ENCODE data around the gene FOCAD. TPM values are rescaled to one million over a fixed set of nuclear protein-coding genes. Genes with fewer than 3 reads are reported as not detected.

Gene FOCAD
- total and polyA plus RNA-seq, 10 of the 15 experiments (the other 5 are each of a cell fraction or from before 2014, with no cell fraction given) = 13.7 to 93.0 (median 41.8) TPM

DNA sequence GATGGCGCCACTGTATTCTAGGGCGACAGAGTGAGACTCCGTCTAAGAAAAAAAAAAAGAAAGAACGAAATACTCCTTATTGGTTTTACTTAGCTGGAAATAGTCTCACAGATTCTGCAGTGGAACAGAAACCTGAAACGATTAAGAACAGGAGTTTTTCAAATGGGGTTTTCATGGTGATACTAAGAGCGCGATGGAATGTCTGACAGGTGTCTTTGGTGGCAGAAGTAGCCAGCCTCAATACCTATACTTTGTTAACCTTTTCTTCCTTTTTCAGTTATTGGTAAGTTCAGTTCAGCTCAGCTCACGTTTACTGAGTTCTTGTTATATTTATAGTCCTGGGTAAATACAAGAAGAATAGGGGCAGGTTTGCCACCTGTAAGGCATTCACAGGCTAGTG, 123.9 kb downstream of the FOCAD start:
- no peaks in the 10 kb centered on the region for H3K36me3 ChIP-seq (ENCODE audit: control insufficient read depth in 2 of 2, insufficient read depth in 2 of 2, low read length in 1 of 2)
- in situ Hi-C loops (cut with MboI) = no loop called here

More for the DNA sequence above, 123.9 kb downstream of the FOCAD start:
- no peak for ATAC-seq
- no peaks in the 10 kb centered on the region for H3K27me3 ChIP-seq (replicated peaks in 1 of 2; ENCODE audit: control insufficient read depth in 2 of 2, insufficient read depth in 2 of 2, low read length in 1 of 2)
- ChIA-PET CTCF (interaction anchor here (0.9 to 1.5 kb wide), 2 partner anchors 77 to 180 kb away, joined by 3 to 5 read pairs; no protein-coding TSS in a partner anchor), SMC1A (ENCODE audit: uncharacterized antibody, unreplicated experiment) (interaction anchor here (0.7 to 1.6 kb wide), 7 partner anchors 8 to 120 kb away, joined by 3 to 4 read pairs (median 3); no protein-coding TSS in a partner anchor), RAD21 (ENCODE audit: unreplicated experiment) (interaction anchor here (1.3 kb wide), 1 partner anchor 184 kb away, joined by 3 read pairs; no protein-coding TSS in a partner anchor), POLR2A (interaction anchor here (0.5 kb wide), 1 partner anchor 14 kb away, joined by 8 read pairs; no protein-coding TSS in a partner anchor)
- H3K4me2 ChIP-seq (ENCODE audit: control insufficient read depth, insufficient read depth) = no peak overlapping the region
- FAIRE-seq = no peak
- no peaks in the 10 kb centered on the region for H4K20me1 ChIP-seq (ENCODE audit: control insufficient read depth, insufficient read depth)
- 64% methylated on average over 7 of the region's 8 CpGs for WGBS (ENCODE audit: insufficient coverage, insufficient replicate concordance, low lambda C conversion rate, missing lambda C conversion rate)
- no TSS peak for BruUV-seq (replicated peaks)
- no peak overlapping the region for H2AFZ ChIP-seq (ENCODE audit: control insufficient read depth, low read depth, low read length)
- H3K9me3 ChIP-seq (replicated peaks; ENCODE audit: control insufficient read depth, insufficient read depth, low read length) = no peaks in the 10 kb centered on the region; the same call in 2 of the 3 replicates
- no peaks in the 10 kb centered on the region for H3K4me1 ChIP-seq (ENCODE audit: control insufficient read depth, insufficient read depth, low read length)
- no peaks in the 10 kb centered on the region for H3K79me2 ChIP-seq (ENCODE audit: control insufficient read depth, insufficient read depth, low read length)
- intact Hi-C loops (cut with micrococcal nuclease; ENCODE audit: unreplicated experiment) = no loop called here
- no peak overlapping the region for H3K27ac ChIP-seq (ENCODE audit: control insufficient read depth, insufficient read depth)
- H3K9ac ChIP-seq (ENCODE audit: control insufficient read depth, insufficient read depth, low read length) = no peak overlapping the region
- DNase-seq (ENCODE audit: low read depth, low spot score) = no peak
- TF ChIP-seq MTA3 (IDR thresholded peaks at IDR 0.05; ENCODE audit: borderline replicate concordance, low read length) = no peak
- no peak for TF ChIP-seq HDAC6 (IDR thresholded peaks at IDR 0.05; ENCODE audit: unreplicated experiment)
- TF ChIP-seq STAT1 (conservative IDR thresholded peaks at IDR 0.05) = no peak
- TF ChIP-seq, protein P1, sequence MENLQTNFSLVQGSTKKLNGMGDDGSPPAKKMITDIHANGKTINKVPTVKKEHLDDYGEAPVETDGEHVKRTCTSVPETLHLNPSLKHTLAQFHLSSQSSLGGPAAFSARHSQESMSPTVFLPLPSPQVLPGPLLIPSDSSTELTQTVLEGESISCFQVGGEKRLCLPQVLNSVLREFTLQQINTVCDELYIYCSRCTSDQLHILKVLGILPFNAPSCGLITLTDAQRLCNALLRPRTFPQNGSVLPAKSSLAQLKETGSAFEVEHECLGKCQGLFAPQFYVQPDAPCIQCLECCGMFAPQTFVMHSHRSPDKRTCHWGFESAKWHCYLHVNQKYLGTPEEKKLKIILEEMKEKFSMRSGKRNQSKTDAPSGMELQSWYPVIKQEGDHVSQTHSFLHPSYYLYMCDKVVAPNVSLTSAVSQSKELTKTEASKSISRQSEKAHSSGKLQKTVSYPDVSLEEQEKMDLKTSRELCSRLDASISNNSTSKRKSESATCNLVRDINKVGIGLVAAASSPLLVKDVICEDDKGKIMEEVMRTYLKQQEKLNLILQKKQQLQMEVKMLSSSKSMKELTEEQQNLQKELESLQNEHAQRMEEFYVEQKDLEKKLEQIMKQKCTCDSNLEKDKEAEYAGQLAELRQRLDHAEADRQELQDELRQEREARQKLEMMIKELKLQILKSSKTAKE (IDR thresholded peaks at IDR 0.05; ENCODE audit: low read depth, poor library complexity, severe bottlenecking) = no peak
- no peak for TF ChIP-seq GATAD2B (conservative IDR thresholded peaks at IDR 0.05; ENCODE audit: low read depth)
- TF ChIP-seq, protein P2, sequence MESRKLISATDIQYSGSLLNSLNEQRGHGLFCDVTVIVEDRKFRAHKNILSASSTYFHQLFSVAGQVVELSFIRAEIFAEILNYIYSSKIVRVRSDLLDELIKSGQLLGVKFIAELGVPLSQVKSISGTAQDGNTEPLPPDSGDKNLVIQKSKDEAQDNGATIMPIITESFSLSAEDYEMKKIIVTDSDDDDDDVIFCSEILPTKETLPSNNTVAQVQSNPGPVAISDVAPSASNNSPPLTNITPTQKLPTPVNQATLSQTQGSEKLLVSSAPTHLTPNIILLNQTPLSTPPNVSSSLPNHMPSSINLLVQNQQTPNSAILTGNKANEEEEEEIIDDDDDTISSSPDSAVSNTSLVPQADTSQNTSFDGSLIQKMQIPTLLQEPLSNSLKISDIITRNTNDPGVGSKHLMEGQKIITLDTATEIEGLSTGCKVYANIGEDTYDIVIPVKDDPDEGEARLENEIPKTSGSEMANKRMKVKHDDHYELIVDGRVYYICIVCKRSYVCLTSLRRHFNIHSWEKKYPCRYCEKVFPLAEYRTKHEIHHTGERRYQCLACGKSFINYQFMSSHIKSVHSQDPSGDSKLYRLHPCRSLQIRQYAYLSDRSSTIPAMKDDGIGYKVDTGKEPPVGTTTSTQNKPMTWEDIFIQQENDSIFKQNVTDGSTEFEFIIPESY (IDR thresholded peaks at IDR 0.05) = no peak
- no peak for TF ChIP-seq ZBED1 (IDR thresholded peaks at IDR 0.05; ENCODE audit: borderline replicate concordance)
- no peak overlapping the region for H3K4me3 ChIP-seq
